WERI-Rb-1 (cell line): ENCODE measurements around the gene B4GALNT3.

Experiments used
- DNase-seq: peaks from one replicate; pipeline ENCODE4 v3.0.0-alpha.2; 2020
- H3K27ac ChIP-seq: fragments of 250-450 bp; sonication (Bioruptor Pico); 2 replicates; pipeline ENCODE4 v1.5.1; 2020; ENCODE audit warnings: mild to moderate bottlenecking, moderate library complexity
- H3K27me3 ChIP-seq: fragments of 250-450 bp; sonication (Bioruptor Pico); 2 replicates; pipeline ENCODE4 v1.5.1; 2021; ENCODE audit warnings: mild to moderate bottlenecking, low read depth, moderate library complexity; ENCODE audit not compliant: insufficient read depth, severe bottlenecking
- H3K36me3 ChIP-seq: fragments of 250-450 bp; sonication (Bioruptor Pico); 2 replicates; pipeline ENCODE4 v1.5.1; 2020; ENCODE audit warnings: mild to moderate bottlenecking, moderate library complexity
- H3K4me3 ChIP-seq: 2 replicates; pipeline ENCODE4 v1.5.1; 2011; ENCODE audit warnings: low read depth, mild to moderate bottlenecking, control low read depth, low read length
- H3K9me3 ChIP-seq: fragments of 250-450 bp; sonication (Bioruptor Pico); 2 replicates; pipeline ENCODE4 v1.5.1; 2021; ENCODE audit warnings: mild to moderate bottlenecking, moderate library complexity; ENCODE audit not compliant: severe bottlenecking
- TF ChIP-seq, protein P1 (sequence below): IDR thresholded peaks from 2 replicates; pipeline ENCODE4 v1.5.1; 2011; ENCODE audit warnings: low read depth, mild to moderate bottlenecking, control low read depth, inconsistent platforms, low read length

B4GALNT3 gene

DNA sequence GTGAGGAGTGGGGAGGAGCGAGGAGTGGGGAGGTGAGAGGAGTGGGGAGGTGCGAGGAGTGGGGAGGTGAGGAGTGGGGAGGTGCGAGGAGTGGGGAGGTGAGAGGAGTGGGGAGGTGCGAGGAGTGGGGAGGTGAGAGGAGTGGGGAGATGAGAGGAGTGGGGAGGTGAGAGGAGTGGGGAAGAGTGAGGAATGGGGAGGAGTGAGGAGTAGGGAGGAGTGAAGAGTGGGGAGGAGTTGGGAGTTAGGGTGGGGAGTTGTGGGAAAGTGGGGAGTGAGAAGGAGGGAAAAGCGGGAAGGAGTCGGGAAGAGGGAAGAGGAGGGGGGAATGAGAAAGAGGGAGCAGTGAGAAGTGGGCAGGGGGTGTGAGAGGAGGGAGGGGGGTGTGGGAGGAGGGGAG is 86.1 kb downstream of the B4GALNT3 start:
- Histone ChIP-seq H3K9me3 (no peaks in the 10 kb centered on the region), H3K36me3 (no peaks in the 10 kb centered on the region; the same call in 1 of the 2 replicates), H3K27me3 (no peaks in the 10 kb centered on the region), H3K27ac (no peak overlapping the region), H3K4me3 (no peak overlapping the region)
- no peak for DNase-seq
- TF ChIP-seq, protein P1, sequence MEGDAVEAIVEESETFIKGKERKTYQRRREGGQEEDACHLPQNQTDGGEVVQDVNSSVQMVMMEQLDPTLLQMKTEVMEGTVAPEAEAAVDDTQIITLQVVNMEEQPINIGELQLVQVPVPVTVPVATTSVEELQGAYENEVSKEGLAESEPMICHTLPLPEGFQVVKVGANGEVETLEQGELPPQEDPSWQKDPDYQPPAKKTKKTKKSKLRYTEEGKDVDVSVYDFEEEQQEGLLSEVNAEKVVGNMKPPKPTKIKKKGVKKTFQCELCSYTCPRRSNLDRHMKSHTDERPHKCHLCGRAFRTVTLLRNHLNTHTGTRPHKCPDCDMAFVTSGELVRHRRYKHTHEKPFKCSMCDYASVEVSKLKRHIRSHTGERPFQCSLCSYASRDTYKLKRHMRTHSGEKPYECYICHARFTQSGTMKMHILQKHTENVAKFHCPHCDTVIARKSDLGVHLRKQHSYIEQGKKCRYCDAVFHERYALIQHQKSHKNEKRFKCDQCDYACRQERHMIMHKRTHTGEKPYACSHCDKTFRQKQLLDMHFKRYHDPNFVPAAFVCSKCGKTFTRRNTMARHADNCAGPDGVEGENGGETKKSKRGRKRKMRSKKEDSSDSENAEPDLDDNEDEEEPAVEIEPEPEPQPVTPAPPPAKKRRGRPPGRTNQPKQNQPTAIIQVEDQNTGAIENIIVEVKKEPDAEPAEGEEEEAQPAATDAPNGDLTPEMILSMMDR = no peak

DNA sequence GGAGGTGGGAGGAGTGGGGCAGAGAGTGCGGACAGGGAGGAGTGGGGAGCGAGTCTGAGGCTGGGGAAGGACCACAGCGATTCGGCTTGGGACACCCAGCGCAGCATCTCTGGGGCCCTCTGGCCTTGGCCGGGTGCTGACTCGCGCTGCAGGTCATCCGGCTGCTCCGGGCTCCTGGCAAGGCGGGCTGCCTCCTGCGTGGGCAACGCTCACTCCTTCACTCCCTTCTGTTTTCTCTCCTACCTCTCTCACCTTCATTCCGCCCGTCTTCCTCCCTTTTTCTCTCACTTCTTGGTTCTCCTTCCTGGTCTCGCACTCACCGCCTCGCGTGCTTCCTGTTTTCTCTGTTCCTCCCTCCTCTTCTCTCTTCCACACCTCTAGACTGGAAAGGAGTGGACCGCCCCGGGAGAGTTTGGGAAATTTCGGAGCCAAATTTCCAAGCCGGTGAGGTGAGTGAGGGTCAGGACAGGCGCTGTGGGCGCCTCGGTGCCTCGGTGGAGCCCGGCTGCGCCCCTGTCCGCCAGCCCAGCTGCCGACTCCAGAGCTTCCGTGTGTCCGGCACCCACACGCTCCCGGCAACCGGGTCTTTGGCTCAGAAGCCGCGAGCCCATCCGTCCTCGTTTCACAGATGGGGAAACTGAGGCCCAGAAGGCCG is 86.7 kb downstream of the B4GALNT3 start:
- H3K9me3 ChIP-seq = no peaks in the 10 kb centered on the region
- no peaks in the 10 kb centered on the region for H3K27me3 ChIP-seq
- H3K4me3 ChIP-seq = no peak overlapping the region
- no peak overlapping the region for H3K27ac ChIP-seq
- DNase-seq = no peak
- no peaks in the 10 kb centered on the region; the same call in 1 of the 2 replicates for H3K36me3 ChIP-seq
- TF ChIP-seq, protein P1 = no peak

DNA sequence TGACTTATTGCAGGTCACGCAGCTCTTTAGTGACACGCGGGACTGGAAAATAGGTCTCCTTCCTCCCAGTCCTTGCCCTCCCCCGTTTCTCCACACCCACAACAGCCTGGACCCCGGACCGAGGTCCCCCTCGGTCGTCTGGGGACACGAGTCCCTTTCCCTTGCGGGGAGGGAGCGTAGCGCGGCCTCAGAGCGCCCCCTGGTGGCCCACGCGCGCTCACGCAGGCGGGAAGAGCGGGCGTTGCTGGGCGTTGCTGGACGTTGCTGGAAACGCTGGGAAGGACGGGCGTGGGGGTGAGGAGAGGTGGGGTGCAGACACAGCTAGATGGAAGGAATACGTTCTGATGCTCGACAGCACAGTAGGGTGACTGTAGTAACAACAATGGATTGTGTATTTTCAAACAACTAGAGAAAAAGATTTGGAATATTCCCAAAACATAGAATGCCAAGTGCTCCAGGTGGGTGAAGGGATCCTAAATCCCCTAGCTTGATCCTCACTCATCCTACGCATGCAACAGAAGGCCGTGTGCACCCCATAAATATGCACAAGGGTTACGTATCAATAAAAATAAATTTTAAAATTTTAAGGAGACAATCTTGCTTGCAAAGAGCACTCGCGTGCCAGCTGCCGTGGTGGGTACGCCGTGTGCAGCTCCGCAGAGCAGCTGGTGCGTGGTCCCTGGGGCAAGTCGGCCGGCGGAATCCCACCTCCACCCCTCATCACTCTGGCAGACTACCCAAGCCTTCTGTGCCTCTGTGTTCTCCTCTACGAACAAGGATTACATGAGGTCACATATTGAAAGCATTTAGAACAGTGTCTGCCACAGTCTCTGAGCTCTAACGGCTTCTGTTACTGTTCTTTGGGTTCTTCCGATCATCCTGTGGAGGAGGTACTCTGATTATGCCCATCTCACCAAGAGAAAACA is 87.4 kb downstream of the B4GALNT3 start:
- no peak overlapping the region for H3K27ac ChIP-seq
- TF ChIP-seq, protein P1 = peak; percentile 95
- H3K9me3 ChIP-seq = no peaks in the 10 kb centered on the region
- H3K4me3 ChIP-seq = no peak overlapping the region
- H3K36me3 ChIP-seq = no peaks in the 10 kb centered on the region; the same call in 1 of the 2 replicates
- no peaks in the 10 kb centered on the region for H3K27me3 ChIP-seq
- DNase-seq = peak; percentile 73

DNA sequence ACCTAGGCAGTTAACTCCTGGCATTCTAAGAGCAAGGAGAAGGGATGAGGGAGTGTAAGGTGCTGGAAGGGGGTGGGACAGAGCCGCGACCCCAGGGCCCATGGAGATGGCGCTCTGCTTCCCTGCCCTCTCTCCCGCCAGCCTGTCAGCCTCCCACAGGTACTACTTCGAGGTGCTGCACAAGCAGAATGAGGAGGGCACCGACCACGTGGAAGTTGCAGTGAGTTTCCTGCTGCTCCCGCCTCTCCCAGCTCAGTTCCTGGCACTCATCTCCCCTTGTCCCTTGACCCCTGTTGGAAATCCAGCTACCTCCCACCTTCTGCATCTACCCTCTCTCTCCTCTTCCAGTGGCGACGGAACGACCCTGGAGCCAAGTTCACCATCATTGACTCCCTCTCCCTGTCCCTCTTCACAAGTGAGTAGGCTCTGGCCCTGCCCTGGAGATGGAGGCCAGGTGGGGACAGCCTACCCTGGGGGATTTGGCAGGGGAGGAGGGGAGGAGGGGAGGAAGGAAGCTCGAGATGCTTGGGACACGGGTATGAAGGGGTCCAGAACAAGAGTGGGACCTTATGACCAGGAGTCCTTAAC is 88.2 kb downstream of the B4GALNT3 start:
- no peaks in the 10 kb centered on the region for H3K9me3 ChIP-seq
- no peaks in the 10 kb centered on the region for H3K27me3 ChIP-seq
- no peaks in the 10 kb centered on the region; the same call in 1 of the 2 replicates for H3K36me3 ChIP-seq
- no peak overlapping the region for H3K27ac ChIP-seq
- TF ChIP-seq, protein P1 = no peak
- H3K4me3 ChIP-seq = no peak overlapping the region
- no peak for DNase-seq

DNA sequence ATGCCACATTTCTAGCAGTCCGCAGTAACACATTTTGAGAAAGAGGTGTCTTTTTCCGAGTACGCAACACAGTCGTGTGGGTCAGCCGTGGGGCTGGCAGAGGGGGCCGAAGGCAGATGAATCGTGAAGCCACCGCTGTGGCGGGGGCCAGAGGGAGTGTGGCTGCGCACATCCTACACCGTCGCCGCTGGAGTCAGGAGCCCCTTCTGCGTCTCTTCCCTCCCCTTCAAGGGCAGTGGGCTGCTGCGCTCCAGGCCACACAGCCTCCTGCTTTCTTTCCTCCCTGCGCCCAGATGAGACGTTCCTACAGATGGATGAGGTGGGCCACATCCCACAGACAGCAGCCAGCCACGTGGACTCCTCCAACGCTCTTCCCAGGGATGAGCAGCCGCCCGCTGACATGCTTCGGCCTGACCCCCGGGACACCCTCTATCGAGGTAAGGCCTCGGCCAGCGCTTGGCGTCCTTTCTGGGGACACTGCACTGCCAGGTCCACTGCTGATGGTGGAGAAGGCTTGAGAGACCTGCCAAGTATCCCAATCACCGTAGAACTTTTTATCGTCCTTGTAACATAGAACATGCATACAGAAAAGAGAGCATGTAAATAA is 89.8 kb downstream of the B4GALNT3 start:
- TF ChIP-seq, protein P1 = no peak
- Histone ChIP-seq H3K27me3 (no peaks in the 10 kb centered on the region), H3K27ac (no peak overlapping the region), H3K36me3 (no peaks in the 10 kb centered on the region; the same call in 1 of the 2 replicates), H3K4me3 (no peak overlapping the region), H3K9me3 (no peaks in the 10 kb centered on the region)
- DNase-seq = no peak
